Activated effector memory CD4-positive, alpha-beta T cell treated with anti-CD3 and anti-CD28 coated beads, Interleukin-2, amount 50 U/mL, for 16 hours (primary cell): ENCODE results near the gene HLA-DRA.
"Not testable (repeated sequence)": the region's sequence is repeated elsewhere in the genome, so short reads cannot be mapped to it uniquely, and the experiment has no call there.

ENCODE experiments used
- DNase-seq: peaks from one replicate; pipeline ENCODE4 v3.0.0-alpha.2; 2020

HLA-DRA gene

DNA sequence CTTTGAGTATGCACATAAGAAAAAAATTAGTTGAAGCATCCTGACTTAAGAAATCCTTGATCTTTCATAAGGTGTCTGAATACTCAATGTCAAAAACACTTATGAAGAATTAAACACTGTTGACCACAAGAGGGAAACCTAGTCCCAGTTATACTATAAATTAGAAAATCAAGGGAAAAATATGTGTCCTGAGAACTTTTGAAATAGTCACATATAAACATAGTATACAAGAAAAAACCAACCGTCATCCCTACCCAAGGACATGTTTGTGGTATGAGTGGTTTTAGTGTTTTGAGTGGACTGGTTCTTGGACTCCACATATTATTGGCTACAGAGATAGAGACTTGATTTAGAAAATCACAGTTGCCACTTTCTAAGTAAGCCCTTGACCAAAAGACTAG, 7.6 kb upstream of the HLA-DRA start:
- no peak for DNase-seq

DNA sequence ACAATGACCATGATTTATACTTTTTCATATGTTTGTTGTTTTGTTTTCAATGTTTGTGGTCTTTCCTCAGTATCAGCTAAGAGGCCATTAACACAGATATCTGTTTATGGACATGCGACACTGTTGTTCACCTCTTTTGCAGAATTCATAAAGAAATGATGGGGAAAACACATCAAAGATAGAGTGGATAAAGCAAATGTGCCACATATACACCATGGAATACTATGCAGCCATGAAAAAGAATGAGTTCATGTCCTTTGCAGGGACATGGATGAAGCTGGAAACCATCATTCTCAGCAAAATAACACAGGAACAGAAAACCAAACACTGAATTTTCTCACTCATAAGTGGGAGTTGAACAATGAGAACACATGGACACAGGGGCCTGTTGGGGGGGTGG, 5.7 kb upstream of the HLA-DRA start:
- not testable (repeated sequence) for DNase-seq

DNA sequence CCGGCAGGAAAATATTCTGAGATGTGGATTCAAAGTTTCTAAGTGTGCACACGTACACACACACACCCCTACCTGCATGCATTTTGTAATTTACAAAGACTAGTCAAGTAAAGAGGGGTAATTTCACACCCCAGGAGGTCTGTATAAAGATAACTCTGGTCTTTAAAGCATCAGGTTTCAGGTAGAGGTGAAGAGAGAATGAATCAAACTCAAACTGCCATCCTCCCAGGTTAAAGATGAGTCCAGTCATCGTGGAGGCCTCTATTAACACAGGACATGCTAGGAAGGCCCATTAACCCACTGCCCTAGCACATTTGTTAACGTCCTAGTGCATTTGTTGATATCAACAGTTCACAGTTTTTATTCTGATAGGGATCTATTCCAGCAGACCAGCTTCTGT, 3.5 kb upstream of the HLA-DRA start:
- DNase-seq, result no peak

DNA sequence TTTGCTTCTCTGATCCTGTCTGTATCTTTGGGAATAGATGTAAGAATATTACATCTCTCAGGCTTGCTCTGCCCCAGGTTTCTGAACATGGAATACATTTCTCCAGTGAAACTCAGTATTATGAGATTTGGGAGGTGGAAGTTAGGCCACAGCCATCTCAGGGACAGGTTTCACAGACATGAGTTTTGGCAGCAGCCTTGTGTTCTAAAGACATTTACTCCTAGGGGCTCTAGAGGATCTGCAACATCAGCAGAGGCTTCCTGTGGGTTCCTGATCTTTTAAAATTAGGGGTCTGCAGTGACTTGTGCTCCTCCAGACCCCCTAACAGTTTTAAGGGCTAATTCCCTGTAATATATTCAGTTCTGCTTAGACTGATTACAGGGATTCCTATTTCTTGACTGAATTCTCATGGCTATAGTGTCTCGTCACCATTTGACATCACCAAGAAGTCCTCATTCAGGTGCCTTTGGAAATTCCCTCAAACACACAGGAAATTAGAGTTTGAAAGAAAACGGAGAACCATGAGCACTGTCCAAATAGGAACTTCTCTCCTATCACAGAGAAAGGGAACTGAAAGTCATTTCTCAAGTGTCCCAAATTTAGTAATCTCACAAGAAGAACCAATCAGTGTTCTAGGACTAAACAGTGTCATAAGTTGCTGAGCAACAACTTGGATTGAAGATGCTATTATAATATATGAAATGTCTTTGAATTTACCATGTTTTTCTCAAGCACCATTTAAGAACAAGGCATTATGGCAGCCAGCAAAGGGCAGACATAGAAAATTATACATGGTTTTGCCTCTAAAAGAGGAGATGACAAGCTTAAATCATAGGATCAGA, 2.5 kb upstream of the HLA-DRA start:
- no peak for DNase-seq

DNA sequence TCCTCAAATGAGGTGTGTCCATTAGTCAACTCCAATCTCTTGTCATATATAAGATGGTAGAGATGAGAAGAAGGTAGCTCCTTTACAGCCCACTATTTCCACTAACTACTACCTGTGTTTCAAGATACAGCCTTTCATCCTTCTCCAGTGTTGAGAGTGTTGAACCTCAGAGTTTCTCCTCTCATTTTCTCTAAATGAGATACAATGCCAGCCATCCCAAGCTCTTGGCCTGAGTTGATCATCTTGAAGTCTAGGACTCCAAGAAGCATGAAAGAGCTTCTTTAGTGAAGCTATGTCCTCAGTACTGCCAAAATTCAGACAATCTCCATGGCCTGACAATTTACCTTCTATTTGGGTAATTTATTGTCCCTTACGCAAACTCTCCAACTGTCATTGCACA, 548 bp upstream of the HLA-DRA start:
- DNase-seq, result no peak

DNA sequence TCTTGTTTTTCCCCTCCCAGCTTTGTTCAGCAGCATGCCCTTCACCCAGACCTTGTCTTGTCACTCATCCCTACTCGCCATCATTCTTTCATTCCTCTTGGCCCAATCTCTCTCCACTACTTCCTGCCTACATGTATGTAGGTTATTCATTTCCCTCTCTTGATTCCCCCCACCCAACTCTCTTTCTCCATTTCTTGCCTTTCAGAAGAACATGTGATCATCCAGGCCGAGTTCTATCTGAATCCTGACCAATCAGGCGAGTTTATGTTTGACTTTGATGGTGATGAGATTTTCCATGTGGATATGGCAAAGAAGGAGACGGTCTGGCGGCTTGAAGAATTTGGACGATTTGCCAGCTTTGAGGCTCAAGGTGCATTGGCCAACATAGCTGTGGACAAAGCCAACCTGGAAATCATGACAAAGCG, 2.6 kb downstream of the HLA-DRA start:
- no peak for DNase-seq

DNA sequence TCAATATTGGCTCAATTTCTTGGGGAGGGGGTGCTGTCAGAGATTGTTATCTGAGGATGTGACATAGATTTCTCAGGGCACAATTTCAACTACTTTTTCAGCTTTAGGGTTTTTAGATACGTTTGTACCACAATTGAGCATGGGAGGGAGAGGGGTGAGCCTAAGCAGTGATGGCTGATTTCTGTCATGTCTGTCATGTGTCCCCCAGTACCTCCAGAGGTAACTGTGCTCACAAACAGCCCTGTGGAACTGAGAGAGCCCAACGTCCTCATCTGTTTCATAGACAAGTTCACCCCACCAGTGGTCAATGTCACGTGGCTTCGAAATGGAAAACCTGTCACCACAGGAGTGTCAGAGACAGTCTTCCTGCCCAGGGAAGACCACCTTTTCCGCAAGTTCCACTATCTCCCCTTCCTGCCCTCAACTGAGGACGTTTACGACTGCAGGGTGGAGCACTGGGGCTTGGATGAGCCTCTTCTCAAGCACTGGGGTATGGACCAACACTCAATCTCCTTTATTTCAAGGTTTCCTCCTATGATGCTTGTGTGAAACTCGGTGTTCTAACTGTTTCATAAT, 3.4 kb downstream of the HLA-DRA start:
- no peak for DNase-seq

DNA sequence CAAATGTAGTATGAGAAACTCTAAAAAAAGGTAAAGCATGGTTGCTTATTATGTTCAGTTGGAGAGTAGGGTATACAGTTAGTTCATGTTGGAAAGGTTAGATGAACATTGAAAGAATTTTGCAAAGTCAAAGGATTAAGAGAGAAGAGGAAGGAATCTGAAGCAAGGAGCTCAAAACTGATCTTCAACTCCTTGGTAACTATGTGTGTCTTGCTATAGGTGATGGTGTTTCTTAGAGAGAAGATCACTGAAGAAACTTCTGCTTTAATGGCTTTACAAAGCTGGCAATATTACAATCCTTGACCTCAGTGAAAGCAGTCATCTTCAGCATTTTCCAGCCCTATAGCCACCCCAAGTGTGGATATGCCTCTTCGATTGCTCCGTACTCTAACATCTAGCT, 4.7 kb downstream of the HLA-DRA start:
- DNase-seq, result no peak

DNA sequence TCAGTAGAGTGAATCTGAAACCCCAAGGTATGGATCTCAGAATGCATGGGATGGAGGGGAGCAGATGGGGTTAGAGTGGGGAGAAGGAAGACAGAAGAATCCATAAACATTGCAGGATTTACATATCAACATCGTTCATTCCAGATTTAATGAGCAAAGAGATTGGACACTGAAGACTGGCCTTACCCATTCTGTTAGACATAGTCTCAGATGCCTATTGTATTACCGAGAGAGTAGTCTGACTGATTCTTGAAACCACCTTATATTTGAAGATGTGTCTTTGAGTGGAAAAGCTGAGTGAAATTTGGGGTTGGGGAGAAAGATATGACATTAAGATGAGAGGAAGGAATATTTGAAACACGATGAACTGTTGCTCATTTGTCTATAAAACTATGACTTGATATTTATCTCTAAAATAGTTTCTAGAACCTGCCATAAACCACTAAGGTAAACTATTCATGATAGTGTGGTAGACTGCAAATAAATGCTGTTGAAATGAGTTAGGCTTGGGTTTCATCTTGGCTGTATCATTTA, 5.7 kb downstream of the HLA-DRA start:
- DNase-seq, result no peak

DNA sequence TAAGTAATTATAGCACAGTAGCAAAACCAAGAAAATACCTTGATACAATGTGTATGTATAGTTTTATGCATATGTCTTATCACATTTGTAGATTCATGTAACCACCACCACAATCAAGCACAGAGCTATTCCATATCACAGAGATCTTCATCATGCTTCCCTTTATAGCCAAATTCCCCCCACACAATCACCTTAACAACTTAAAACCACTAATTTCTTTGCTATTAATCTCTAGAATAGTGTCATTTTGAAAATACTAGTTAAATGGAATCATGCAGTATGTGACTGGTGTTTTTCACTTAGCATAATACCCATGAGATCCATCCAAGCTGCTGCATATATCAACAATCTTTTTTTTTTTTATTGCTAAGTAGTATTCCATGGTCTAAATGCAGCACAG, 8.2 kb downstream of the HLA-DRA start:
- no peak for DNase-seq

DNA sequence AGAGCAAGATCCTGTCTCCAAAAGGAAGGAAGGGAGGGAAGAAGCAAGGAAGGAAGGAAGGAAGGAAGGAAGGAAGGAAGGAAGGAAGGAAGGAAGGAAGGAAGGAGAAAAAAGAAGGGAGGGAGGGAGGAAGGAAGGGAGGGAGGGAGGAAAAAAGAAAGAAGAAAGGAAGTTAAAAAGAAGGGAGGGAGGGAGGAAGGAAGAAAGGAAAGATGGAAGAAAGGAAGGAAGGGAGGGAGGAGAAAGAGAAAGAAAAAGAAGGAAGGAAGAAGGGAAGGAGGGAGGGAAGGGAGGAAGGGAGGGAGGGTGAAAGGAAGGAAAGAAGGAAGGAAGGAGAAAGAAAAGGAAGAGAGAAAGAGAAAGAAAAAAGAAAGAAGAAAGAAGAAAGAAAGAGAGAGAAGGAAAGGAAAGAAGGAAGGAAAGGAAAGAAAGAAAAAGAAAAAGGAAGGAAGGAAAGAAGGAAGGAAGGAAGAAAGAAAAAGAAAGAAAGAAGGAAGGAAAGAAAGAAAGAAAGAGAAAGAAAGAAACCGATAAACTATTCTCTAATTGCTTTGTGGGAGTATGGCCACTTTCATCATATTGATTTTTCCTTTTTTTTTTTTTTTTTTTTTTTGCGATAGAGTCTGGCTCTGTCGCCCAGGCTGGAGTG, 9.5 kb downstream of the HLA-DRA start:
- DNase-seq, result no peak

DNA sequence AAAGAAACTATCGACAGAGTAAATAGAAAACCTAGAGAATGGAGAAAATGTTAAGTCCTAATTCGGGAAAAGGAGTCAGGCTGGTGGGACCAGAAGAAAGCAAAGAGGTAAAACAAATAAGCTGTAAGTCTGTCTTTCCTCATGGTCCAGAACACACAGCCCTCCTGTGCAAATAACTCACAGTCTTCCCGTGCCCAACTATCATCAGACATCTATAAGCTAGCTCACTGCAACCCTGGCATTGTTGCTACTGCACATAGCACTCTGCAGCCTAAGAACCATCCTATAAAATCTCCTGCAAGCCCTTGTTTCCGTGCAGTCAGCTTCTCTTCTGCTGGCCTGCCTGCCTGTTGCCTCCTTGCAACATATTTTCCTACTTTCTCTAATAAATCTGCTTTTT, 17.4 kb downstream of the HLA-DRA start:
- no peak for DNase-seq

DNA sequence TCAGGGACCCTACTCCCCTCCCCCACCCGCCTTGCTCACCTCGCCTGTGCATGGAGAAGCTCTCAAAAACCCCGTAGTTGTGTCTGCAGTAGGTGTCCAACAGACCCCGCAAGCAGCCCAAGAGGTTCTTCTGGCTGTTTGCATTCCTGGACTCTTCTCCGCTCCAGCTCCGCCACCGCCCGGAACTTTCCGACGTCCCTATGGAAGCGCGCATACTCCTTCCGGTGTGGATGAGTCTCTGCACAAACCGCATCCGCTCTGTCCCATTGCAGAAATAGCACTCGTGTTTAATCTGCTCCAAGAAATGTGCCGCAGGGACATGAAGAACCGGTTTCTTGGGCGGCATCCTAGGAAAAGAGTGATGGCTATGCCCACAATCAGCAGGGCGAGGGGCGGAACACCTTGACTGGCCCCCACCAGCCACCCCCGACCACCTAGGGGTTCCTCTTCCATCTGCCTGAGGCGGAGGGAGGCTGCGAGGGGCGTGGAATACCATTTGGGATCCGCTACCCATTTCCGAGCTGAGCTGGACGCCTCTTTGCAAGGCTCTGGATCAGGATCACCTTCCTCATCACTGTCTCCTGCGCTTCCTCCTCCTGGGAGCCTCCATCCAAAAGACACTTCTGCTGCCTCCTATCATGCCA, 20.2 kb downstream of the HLA-DRA start:
- no peak for DNase-seq

DNA sequence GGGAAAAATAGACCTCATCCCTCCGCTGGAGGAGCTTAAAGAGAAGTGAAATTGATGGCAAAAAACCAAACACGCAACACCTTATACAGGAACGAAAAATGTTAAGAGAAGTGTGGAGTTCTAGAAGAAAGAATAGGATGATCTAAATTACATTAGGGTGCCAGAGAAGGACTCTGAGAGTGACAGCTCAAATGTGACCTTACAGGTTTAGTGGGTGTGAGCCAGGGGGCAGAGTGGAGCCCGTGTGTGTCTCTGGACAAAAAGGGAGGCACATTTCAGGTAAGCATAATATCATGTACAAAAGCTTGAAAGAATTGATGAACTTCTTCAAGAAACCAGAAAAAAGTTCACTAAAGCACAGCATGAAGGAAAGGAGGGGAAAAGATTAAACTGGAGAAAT, 20.8 kb downstream of the HLA-DRA start:
- no peak for DNase-seq

DNA sequence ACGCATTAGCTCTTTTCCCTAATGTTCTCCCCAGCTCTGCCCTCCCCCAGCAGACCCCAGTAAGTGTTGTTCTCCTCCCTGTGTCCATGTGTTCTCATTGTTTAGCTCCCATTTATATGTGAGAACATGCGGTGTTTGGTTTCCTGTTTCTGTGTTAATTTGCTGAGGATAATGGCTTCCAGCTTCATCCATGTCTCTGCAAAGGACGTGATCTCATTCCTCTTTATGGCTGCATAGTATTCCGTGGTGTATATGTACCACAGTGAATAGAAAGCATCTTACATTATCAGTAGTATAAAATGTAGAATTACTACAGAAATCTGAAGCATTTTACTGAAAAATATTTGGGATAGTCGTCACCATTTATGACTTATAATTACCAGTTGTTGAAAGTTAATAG, 21.8 kb downstream of the HLA-DRA start:
- DNase-seq, result no peak

DNA sequence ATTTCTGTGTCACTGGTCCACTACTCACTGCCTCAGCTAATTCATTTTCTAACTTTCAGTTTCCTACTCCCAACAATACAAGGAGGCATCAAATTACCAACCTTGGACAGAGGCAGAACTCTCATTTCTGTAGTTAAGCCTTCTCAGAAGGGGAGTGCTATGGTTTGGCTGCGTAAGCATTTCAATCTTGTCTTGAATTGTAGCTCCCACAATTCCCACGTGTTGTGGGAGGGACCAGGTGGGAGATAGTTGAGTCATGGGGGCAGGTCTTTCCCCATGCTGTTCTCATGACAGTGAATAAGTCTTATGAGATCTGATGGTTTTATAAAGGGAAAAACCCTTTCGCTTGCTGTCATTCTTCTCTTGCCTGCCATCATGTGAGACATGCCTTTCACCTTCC, 22.9 kb downstream of the HLA-DRA start:
- DNase-seq, result peak; percentile 79

DNA sequence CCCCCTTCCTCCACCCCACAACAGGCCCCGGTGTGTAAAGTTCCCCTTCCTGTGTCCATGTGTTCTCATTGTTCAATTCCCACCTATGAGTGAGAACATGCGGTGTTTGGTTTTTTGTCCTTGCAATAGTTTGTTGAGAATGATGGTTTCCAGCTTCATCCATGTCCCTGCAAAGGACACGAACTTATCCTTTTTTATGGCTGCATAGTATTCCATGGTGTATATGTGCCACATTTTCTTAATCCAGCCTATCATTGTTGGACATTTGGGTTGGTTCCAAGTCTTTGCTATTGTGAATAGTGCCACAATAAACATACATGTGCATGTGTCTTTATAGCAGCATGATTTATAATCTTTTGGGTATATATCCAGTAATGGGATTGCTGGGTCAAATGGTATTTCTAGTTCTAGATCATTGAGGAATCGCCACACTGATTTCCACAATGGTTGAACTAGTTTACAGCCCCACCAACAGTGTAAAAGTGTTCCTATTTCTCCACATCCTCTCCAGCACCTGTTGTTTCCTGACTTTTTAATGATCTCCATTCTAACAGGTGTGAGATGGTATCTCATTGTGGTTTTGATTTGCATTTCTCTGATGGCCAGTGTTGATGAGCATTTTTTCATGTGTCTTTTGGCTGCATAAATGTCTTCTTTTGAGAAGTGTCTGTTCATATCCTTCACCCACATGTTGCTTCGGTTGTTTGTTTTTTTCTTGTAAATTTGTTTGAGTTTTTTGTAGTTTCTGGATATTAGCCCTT, 28.2 kb downstream of the HLA-DRA start:
- DNase-seq, result not testable (repeated sequence)

DNA sequence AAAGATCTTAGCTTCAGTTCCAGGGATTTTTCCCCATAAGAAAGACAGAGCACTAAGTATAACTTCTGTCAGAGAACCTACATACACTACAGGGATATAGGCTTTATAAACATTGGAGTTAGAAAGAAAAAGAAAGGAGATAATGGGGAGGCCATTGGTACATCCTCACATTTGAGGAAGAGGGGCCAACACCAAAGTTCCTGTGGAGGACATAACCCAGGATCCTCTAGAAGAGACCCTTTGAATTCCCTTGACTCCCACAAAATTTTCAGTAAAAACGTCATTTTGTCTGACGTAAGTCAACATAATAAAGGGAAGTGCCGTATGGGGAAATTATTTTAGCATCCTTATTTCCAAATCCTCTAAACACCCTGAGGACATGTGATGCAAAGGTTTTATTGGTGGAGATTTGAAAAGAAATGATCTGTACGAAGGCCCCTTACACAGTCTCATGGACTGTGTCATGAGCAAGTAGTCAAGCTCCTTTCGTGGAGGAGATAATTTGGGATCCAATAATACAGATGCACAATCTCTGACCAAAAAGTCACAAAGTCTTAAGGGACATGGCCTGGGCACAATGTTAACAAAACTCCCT, 33.2 kb downstream of the HLA-DRA start:
- no peak for DNase-seq

DNA sequence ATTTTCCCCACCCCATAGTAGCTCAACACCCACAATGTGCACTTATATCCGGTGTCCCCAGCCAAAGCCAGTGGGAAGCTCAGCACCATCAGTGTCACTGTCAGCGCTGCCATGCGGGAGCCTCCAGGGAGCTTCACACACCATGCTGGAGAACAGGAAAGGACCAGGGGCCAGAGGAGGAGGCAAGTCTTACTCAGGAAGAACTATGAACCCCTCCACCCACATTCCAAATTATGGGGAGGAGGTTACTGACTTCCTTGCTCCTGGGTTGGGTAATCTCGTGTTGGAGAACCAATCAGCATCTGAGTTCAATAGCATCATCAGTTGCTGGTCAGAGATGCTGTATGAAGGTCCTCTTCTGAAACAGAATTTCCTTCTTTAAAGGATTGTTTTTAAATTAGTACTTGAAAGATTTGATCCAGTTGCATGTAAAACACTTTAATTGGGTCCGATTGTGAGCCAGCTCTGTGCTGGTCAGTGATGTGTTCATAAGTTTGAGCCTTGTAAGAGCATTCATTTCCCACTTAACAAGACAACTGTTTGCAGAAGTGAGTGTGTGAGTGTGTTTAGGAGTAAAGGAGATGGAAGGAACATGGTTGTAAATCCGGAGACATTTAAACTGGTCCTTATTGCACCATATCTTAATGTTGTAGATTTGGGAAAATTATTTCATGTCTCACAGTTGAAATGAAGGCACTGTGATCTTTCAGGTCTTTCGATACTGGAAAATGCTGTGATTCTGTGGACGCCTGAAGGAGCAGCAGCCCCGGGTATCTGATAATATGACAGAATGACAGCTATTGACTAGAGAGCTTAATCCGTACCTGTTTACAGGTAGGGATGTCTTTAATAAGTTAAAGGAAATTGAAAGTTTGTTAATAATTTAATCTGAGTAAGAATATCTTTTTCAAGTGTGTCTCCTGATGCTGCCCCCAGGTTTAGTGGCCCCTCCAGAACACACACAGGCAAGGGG, 34.0 kb downstream of the HLA-DRA start:
- DNase-seq, result not testable (repeated sequence)

DNA sequence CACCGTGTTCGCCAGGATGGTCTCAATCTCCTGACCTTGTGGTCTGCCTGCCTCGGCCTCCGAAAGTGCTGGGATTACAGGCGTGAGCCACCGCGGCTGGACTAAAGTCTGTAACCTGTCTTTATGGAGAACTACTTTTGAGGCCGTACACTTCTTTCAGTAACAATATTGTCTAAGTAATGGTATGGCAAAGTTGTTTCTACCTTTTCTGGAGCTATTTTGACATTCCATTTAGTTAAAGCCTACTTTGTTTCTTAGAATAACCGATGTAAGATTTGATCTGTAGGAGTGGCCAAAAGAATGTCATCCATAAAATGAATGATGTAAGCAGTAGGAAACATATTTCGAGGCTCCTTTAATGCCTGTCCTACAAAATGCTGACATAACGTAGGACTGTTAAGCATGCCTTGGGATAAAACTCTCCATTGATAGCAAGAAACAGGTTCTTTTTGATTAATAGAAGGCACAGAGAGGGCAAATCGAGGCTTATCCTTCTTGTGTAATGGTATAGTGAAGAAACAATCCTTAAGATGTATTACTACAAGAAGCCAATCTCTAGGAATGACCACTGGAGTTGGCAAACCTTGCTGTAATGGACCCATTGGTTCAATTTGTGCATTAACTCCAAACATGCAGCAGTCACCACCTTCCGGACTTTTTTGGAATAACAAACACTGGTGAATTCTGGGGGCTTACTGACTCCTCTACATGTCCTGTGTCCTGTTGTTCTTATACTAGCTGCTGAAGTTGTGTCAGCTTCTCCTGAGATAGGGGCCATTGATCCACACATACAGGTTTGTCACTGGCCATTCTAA, 35.9 kb downstream of the HLA-DRA start:
- DNase-seq, result no peak
